VCaP (cell line): Measurements from ENCODE around the gene KIFC3.
"Not testable (repeated sequence)": the region's sequence is repeated elsewhere in the genome, so short reads cannot be mapped to it uniquely, and the experiment has no call there.

Source experiments
- H3K27ac ChIP-seq: fragments of 450-650 bp; 2 replicates; pipeline ENCODE4 v1.5.1; 2017
- CTCF ChIP-seq: fragments of 450-650 bp; conservative IDR thresholded peaks from 2 replicates; pipeline ENCODE4 v1.5.1; 2017; ENCODE audit warnings: mild to moderate bottlenecking, moderate library complexity

The KIFC3 gene

GRCh38 chr16:57786632-57787518 is 15.4 kb downstream of the KIFC3 start:
- no peak overlapping the region for H3K27ac ChIP-seq
- no peak for TF ChIP-seq CTCF

GRCh38 chr16:57785924-57786323 is 16.4 kb downstream of the KIFC3 start:
- no peak for TF ChIP-seq CTCF
- H3K27ac ChIP-seq: no peak overlapping the region

- no peak overlapping the region for H3K27ac ChIP-seq
Measured at GRCh38 chr16:57785385-57785784, 16.9 kb downstream of the KIFC3 start.

GRCh38 chr16:57784334-57784733 is 18.0 kb downstream of the KIFC3 start:
- no peak overlapping the region for H3K27ac ChIP-seq
- TF ChIP-seq CTCF: no peak

More at GRCh38 chr16:57785385-57785784, 16.9 kb downstream of the KIFC3 start:
- TF ChIP-seq CTCF: no peak

- TF ChIP-seq CTCF: no peak
- no peak overlapping the region for H3K27ac ChIP-seq
Measured at GRCh38 chr16:57783883-57784282, 18.4 kb downstream of the KIFC3 start.

GRCh38 chr16:57783116-57783515 is 19.2 kb downstream of the KIFC3 start:
- no peak for TF ChIP-seq CTCF
- no peak overlapping the region for H3K27ac ChIP-seq

- not testable (repeated sequence) for H3K27ac ChIP-seq
Measured at GRCh38 chr16:57782607-57783055, 19.7 kb downstream of the KIFC3 start.
